PFSK-1 (cell line): ENCODE measurements around the gene ANO6.

Source experiments
- FOXP2 ChIP-seq: optimal IDR thresholded peaks from 2 replicates; pipeline ENCODE3; 2011; ENCODE audit warnings: borderline replicate concordance, control low read depth, inconsistent platforms; ENCODE audit not compliant: insufficient read depth; ENCODE audit errors: extremely low read length, extremely low read depth
- POLR2AphosphoS5 ChIP-seq: IDR thresholded peaks from 2 replicates; pipeline ENCODE4 v1.6.1; 2012; ENCODE audit warnings: low read depth, mild to moderate bottlenecking, control low read depth, low read length, moderate library complexity
- SIN3A ChIP-seq: IDR thresholded peaks from 2 replicates; pipeline ENCODE4 v1.6.1; 2012; ENCODE audit warnings: mild to moderate bottlenecking, low read length, moderate library complexity, borderline replicate concordance; ENCODE audit not compliant: insufficient read depth
- TAF1 ChIP-seq: IDR thresholded peaks from 2 replicates; pipeline ENCODE4 v1.6.1; 2012; ENCODE audit warnings: low read length, control low read depth, borderline replicate concordance; ENCODE audit not compliant: insufficient read depth
- TF ChIP-seq, protein P1 (sequence below), 2 experiments: IDR thresholded peaks; 2 replicates each; pipeline versions ENCODE4 v1.6.1 to v1.8.0; 2011 to 2012; ENCODE audit warnings: low read depth in 2 of 2, low read length in 2 of 2, control low read depth in 1 of 2, inconsistent platforms in 1 of 2, mild to moderate bottlenecking in 1 of 2, moderate library complexity in 1 of 2; ENCODE audit not compliant: insufficient read depth in 1 of 2

ANO6 gene

DNA sequence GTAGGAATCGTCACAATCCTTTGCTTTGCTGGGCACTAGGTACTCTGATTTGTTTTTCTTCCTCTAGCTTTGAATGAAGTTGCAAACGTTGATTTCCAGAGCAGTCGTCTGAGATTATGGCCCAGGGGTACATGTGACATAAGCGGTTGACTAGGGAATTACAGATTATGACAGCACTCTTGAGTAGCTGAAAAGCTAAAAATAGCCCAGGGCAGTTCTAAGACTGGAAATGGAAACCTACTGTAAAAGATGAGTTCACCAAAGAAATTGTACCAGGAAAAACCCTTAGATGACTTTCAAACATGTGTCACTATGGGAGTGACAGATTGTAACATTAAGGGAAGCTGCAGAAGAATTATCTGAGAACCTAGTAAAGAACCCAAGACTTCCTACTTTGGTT is 108.5 kb downstream of the ANO6 start:
- TF ChIP-seq TAF1 (no peak), POLR2AphosphoS5 (no peak), SIN3A (no peak), FOXP2 (no peak)
- TF ChIP-seq, protein P1, sequence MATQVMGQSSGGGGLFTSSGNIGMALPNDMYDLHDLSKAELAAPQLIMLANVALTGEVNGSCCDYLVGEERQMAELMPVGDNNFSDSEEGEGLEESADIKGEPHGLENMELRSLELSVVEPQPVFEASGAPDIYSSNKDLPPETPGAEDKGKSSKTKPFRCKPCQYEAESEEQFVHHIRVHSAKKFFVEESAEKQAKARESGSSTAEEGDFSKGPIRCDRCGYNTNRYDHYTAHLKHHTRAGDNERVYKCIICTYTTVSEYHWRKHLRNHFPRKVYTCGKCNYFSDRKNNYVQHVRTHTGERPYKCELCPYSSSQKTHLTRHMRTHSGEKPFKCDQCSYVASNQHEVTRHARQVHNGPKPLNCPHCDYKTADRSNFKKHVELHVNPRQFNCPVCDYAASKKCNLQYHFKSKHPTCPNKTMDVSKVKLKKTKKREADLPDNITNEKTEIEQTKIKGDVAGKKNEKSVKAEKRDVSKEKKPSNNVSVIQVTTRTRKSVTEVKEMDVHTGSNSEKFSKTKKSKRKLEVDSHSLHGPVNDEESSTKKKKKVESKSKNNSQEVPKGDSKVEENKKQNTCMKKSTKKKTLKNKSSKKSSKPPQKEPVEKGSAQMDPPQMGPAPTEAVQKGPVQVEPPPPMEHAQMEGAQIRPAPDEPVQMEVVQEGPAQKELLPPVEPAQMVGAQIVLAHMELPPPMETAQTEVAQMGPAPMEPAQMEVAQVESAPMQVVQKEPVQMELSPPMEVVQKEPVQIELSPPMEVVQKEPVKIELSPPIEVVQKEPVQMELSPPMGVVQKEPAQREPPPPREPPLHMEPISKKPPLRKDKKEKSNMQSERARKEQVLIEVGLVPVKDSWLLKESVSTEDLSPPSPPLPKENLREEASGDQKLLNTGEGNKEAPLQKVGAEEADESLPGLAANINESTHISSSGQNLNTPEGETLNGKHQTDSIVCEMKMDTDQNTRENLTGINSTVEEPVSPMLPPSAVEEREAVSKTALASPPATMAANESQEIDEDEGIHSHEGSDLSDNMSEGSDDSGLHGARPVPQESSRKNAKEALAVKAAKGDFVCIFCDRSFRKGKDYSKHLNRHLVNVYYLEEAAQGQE (IDR thresholded peaks at IDR 0.05; ENCODE audit: insufficient read depth in 1 of 2, low read depth in 2 of 2, low read length in 2 of 2): no peak

DNA sequence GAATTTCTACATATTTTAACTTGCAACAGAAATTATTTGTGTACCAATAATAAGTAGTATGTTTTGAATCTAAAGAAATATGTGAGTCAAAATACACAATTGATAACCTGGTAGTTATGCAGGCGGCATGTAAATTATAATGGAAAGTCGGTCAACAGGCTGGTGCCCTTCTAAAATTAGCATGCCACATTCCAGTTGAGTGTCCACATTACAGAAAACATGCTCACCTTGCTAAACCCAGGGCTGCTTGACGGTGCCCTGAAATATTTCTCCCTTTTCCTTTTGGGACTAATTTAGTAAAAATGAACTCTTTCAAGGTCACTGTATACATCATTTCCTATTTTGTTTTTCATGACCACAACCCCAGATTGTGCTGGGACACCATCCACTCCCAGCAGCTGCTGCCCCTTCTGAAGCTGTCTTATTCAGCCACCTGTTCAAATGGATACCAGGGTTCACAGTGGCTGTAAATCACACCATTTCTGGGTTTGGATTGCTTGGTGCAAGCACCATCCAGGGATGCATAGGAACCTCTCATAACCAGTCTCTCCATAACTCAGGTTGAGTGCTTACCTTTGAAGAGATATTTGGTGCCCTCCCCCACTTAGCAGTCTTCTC is 110.6 kb downstream of the ANO6 start:
- TF ChIP-seq, protein P1 (IDR thresholded peaks at IDR 0.05; ENCODE audit: insufficient read depth in 1 of 2, low read depth in 2 of 2, low read length in 2 of 2): no peak
- TF ChIP-seq SIN3A (no peak), FOXP2 (no peak), POLR2AphosphoS5 (no peak), TAF1 (no peak)

DNA sequence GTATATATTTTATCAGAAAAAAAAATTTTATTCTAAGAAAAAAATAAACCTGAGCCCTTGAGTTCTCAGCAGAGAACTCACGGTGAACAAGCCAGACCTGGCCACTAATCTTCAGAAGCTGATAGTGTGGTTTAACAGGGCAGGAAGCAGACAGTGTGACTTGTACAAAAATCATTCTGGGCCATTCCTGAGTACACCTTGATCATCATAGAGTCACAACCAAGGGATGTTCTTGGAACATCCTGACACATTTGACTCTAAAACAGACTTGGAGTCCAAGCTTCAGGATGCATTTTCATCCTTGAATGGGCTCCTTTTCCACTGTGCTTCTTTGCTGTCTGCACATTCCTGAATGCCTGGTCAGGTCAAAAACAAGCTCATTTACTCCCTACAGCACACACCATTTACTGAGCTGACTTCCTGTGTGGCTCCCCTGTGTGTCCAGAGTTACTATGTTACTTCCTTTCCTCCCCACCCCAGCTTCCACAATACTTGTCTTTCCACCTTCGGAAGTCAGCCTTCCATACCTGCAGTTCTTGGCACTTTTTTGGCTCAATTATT is 112.0 kb downstream of the ANO6 start:
- TF ChIP-seq POLR2AphosphoS5 (no peak), TAF1 (no peak), FOXP2 (no peak), SIN3A (no peak)

DNA sequence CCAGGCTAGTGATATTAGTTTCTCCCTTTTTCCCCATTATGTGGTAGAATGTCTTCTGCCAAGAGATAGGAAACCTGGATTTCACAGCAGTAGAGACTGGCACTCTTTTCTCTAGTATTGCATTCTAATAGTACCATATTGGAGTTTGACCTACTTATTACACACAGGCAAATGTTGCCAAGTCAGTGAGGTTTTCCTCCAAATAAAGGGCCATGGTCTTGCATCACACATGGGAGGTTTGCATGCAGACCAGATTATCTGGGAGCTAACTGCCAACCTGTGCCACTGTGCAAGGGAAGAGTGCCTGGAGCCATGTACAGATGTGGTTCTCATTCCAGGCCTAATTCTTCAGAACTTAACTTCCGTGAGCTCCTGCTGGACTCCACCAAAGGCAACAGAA is 113.3 kb downstream of the ANO6 start:
- TF ChIP-seq FOXP2 (no peak), SIN3A (no peak), TAF1 (no peak), POLR2AphosphoS5 (no peak)
- TF ChIP-seq, protein P1 (IDR thresholded peaks at IDR 0.05; ENCODE audit: insufficient read depth in 1 of 2, low read depth in 2 of 2, low read length in 2 of 2): no peak

DNA sequence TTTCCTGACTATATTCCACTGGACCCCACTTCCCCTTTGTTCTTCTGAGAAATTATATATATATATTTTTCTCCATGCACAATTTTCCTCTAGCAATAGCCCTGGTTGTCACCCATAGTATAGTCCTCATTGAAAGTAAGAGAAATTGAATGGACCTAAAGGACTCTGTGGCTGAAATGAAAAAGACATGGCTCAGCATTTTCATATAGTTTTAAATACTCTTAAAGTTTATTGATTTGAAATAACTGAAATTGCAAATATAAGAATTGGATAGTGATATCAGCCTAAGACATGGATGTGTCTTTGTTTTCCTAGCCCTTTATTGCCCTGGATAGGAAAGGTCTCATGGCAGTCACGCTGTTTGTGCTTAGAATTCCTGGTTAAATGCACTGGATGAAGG is 113.8 kb downstream of the ANO6 start:
- TF ChIP-seq TAF1: no peak
- no peak for TF ChIP-seq FOXP2
- TF ChIP-seq POLR2AphosphoS5: no peak
- no peak for TF ChIP-seq SIN3A
- TF ChIP-seq, protein P1 (IDR thresholded peaks at IDR 0.05; ENCODE audit: insufficient read depth in 1 of 2, low read depth in 2 of 2, low read length in 2 of 2): no peak
